RWPE1 (cell line): ENCODE results near the gene FAM227B.

Experiments
- CTCF ChIA-PET: fragments of 350-600 bp; sonication (Branson Sonifier 250); formaldehyde crosslinking; extraction: SDS; loops from one replicate; lab custom pipeline; 2021; lab: Yijun Ruan, JAX
- POLR2A ChIA-PET: fragments of 400-600 bp; formaldehyde crosslinking; extraction: SDS; loops from one replicate; lab custom pipeline; 2020; ENCODE audit warnings: antibody characterized with exemption; ENCODE audit not compliant: low non-redundant PET; lab: Yijun Ruan, JAX
- DNase-seq: peaks from one replicate; pipeline ENCODE4 v3.0.0; 2012; ENCODE audit warnings: low spot score
- H3K27ac ChIP-seq: fragments of 450-650 bp; 2 replicates; pipeline ENCODE4 v1.5.1; 2017
- TF ChIP-seq, protein P1 (sequence below): fragments of 450-650 bp; conservative IDR thresholded peaks from 2 replicates; pipeline ENCODE4 v1.5.1; 2017; ENCODE audit warnings: low read depth, mild to moderate bottlenecking

Gene FAM227B

DNA sequence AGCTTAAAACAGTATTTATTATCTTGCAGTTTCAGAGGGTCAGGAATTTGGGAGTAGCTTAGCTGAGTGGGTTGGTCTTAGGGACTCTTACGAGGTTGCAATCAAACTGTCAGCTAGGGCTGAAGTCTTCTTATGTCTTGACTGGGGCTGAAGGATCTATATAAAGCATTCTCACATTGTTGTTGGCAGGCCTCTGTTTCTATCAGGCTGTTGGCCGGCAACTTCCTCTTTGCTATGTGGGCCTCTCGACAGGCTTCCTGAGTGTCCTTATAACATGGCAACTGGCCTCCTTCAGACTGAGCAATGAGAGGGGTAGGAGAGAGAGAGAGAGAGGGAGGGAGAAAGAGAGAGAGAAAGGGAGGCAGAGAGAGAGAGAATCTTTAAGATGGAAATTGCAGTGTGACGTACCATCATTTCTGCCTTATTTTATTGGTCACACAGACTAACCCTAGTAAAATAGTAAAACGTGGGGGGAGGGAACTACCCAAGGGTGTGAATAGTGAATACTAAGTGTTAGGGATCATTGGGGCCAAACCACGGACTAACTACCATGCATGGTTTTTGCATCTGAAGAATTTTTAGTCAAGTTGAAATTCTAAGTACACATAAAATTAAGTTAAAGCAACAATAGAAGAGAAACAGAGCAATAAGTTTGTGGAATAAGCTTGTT lies 181.5 kb downstream of the FAM227B start:
- POLR2A ChIA-PET: no interaction called here
- DNase-seq: no peak
- TF ChIP-seq, protein P1, sequence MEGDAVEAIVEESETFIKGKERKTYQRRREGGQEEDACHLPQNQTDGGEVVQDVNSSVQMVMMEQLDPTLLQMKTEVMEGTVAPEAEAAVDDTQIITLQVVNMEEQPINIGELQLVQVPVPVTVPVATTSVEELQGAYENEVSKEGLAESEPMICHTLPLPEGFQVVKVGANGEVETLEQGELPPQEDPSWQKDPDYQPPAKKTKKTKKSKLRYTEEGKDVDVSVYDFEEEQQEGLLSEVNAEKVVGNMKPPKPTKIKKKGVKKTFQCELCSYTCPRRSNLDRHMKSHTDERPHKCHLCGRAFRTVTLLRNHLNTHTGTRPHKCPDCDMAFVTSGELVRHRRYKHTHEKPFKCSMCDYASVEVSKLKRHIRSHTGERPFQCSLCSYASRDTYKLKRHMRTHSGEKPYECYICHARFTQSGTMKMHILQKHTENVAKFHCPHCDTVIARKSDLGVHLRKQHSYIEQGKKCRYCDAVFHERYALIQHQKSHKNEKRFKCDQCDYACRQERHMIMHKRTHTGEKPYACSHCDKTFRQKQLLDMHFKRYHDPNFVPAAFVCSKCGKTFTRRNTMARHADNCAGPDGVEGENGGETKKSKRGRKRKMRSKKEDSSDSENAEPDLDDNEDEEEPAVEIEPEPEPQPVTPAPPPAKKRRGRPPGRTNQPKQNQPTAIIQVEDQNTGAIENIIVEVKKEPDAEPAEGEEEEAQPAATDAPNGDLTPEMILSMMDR: no peak
- H3K27ac ChIP-seq: no peak overlapping the region
- CTCF ChIA-PET: interaction anchor here (0.7 kb wide), 1 partner anchor 242 kb away, joined by 3 read pairs; no protein-coding TSS in a partner anchor

DNA sequence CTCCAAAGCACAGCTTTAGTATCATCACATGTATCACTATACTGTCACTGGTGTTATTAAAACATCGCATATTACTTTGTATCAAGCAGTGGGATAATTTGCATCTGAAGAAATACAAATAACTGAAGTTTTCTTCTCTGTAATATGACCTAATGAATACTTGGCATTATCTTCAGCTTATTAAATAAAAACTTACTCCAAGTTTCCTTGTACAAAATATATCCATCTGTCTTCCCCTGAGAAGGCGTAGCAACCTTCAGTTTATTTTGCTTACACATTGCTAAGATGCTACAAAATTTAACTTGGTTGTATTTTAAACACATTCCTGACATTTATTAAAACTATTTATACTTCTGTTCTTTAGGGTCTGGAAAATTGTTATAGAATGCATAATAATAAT lies 183.9 kb downstream of the FAM227B start:
- CTCF ChIA-PET: interaction anchor here (0.8 kb wide), 1 partner anchor 14 kb away, joined by 4 read pairs; no protein-coding TSS in a partner anchor
- no peak for DNase-seq
- no peak overlapping the region for H3K27ac ChIP-seq
- TF ChIP-seq, protein P1: no peak
- POLR2A ChIA-PET: no interaction called here

DNA sequence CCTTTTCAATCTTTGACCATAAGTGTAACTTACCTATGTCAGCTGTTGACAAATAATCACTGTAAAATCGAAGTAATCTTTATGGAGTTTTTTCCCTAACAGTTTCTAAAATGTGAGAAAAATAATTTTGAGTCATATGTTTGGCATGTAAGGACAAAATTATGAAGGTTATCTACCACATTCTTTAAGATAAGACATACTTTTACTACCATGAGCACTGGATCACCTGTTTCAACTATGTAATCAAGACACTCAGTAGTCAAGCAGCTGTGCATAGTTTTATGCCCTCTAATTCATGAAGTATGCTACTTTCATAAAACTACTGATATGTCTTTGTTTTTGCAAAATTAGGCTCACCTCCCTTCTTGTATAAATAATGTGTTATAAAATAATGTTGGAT lies 185.4 kb downstream of the FAM227B start:
- TF ChIP-seq, protein P1: no peak
- DNase-seq: no peak
- ChIA-PET POLR2A (interaction anchor here (0.6 kb wide), 1 partner anchor 221 kb away, joined by 6 read pairs; no protein-coding TSS in a partner anchor), CTCF (interaction anchor here (0.7 kb wide), 1 partner anchor 315 kb away, joined by 3 read pairs; no protein-coding TSS in a partner anchor)
- H3K27ac ChIP-seq: no peak overlapping the region

DNA sequence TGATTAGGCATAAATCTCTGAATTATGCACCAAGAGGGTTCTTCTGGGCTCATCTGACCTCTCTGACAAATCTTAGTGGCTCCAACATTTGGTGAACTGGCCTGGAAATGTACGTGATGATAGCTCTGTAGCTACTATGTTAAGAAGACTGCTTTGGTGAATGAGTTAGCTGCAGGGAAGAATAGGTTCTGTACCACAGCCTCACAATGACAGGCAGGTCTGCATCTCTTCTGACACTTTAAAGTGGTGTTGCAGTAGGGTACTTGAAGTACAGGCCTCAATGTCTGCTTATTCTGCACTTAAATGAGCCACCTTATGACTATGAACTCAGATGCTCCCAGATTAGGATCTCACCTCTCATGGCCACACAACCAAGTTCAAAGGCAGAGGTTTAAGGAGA lies 190.6 kb downstream of the FAM227B start:
- ChIA-PET CTCF (interaction anchor here (0.5 kb wide), 1 partner anchor 326 kb away, joined by 4 read pairs; no protein-coding TSS in a partner anchor), POLR2A (no interaction called here)
- H3K27ac ChIP-seq: no peak overlapping the region
- DNase-seq: no peak
- TF ChIP-seq, protein P1: no peak

DNA sequence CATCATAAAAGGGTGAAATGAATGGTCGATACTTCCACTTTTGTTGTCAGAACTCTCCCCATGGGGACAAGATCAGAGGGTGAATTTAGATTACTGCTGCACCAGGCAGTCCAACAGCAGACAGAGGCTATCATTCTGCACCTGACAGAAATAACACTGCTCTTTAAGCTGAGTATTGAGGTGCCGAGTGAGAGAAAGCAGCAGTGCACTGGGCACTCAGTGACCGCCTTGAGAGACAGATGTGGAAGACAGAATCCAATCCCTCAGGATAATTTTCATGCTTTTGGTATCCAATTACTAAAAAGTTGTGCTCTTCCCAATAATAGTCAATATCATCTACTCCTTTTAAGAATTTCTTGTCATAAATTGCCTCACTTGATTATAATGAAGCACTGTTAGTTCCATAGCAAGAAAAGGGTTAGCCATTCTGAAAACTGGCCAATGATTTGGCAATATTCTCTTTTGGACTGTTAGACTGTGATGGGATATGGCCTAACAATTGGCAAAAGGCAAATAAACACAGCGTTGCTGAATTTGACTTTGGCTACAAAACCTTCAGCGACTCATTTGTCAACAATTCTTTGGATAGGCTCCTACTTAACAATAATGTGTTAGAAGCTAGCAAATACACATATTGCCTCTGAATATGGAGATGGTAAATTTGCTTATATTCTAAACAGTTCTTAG lies 192.1 kb downstream of the FAM227B start:
- DNase-seq: no peak
- CTCF ChIA-PET: no interaction called here
- POLR2A ChIA-PET: no interaction called here
- TF ChIP-seq, protein P1: no peak
- no peak overlapping the region for H3K27ac ChIP-seq

DNA sequence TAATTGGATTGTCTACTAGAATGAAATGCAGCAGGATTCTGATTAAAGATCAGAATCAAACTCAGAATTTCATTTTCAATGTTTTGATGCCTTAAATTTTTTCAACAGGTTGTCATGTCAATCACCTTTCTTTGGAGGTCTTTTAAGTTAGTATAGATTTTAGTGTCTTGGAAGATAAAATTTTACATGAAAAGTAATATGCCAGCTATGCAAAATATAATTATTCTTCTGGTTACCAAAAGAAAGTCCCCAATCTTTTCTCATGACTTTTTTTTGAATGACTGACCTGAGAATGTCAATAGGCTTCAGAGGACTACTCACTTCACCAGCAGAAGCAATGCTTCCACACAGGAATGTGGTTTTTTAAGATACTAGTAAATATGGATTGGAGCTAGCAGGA lies 193.2 kb downstream of the FAM227B start:
- DNase-seq: no peak
- ChIA-PET POLR2A (no interaction called here), CTCF (interaction anchor here (0.6 to 0.9 kb wide), 2 partner anchors 41 to 682 kb away, joined by 3 read pairs; no protein-coding TSS in a partner anchor)
- TF ChIP-seq, protein P1: no peak
- H3K27ac ChIP-seq: no peak overlapping the region
